ENCODE results near the gene TRIM2.

The TRIM2 gene

DNA sequence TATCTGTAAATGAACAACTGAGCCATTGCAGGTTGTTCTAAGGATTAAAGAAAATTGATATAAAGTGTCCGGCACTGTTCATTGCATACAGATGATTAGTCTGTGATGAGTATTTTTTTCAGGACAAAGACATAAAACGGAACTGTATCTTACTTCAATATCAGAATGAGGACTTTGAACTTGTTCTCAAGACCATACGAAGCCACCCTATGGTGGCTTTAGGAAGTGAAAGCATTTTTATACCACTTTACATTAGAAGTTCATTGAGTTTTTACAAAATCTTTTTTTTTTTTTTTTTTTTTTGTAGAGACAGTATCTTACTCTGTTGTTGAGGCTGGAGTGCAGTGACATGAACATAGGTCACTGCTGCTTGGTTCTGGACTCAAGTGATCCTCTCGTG, 45.2 kb upstream of the TRIM2 start:
- H3K9me3 ChIP-seq (replicated peaks in 1 of 2; ENCODE audit: control insufficient read depth in 2 of 2, insufficient read depth in 1 of 2, low read depth in 1 of 2, low read length in 2 of 2) = peaks cover 0 to 3% of the 10 kb centered on the region in 2 donors
- H2BK120ac ChIP-seq (ENCODE audit: low read depth, low read length) = no peak overlapping the region
- H3K36me3 ChIP-seq (replicated peaks in 1 of 2; ENCODE audit: control insufficient read depth in 2 of 2, insufficient read depth in 2 of 2, low read length in 2 of 2) = no peaks in the 10 kb centered on the region
- no peak overlapping the region for H4K91ac ChIP-seq (ENCODE audit: low read depth, low read length, poor library complexity)
- no peak overlapping the region for H3K18ac ChIP-seq (ENCODE audit: low read length)
- no peak overlapping the region for H2AK5ac ChIP-seq (ENCODE audit: low read depth, low read length)
- peaks cover 3 to 7% of the 10 kb centered on the region in 2 donors for H3K4me1 ChIP-seq (ENCODE audit: control insufficient read depth in 2 of 2, insufficient read depth in 1 of 2, low read depth in 1 of 2, low read length in 2 of 2)
- WGBS, 2 donors (ENCODE audit: extremely low coverage in 2 of 2, insufficient read length in 2 of 2, insufficient replicate concordance in 1 of 2) = no CpG with 5 or more reads among the region's 4 CpGs
- no peak overlapping the region for H2BK5ac ChIP-seq (ENCODE audit: low read length)
- no peak overlapping the region for H4K8ac ChIP-seq (ENCODE audit: low read depth, low read length)
- no peaks in the 10 kb centered on the region for H3K79me1 ChIP-seq (ENCODE audit: low read depth, low read length)
- no peak overlapping the region for H3K4ac ChIP-seq (ENCODE audit: low read length)
- no peak overlapping the region for H2BK12ac ChIP-seq (ENCODE audit: low read length)
- DNase-seq (ENCODE audit: low spot score) = no peak
- no peak overlapping the region for H2BK15ac ChIP-seq (ENCODE audit: low read length)
- H3K27ac ChIP-seq (replicated peaks; ENCODE audit: low read length) = no peak overlapping the region
- no peak overlapping the region for H3K23ac ChIP-seq (ENCODE audit: low read depth, low read length, poor library complexity)
- no peak overlapping the region for H3K14ac ChIP-seq (ENCODE audit: low read length)
- H3K9ac ChIP-seq (ENCODE audit: low read depth, low read length, poor library complexity) = no peak overlapping the region
- no peak overlapping the region for H3K4me2 ChIP-seq (ENCODE audit: insufficient read depth, low read length, poor library complexity, severe bottlenecking)
- no peak overlapping the region for H2AFZ ChIP-seq (ENCODE audit: low read length)
- no peak overlapping the region for H3K4me3 ChIP-seq (ENCODE audit: low read length in 2 of 2)
- peaks cover 0 to 16% (median 0%) of the 10 kb centered on the region in 3 experiments for H3K27me3 ChIP-seq (ENCODE audit: control insufficient read depth in 3 of 3, insufficient read depth in 3 of 3, low read depth in 1 of 3, low read length in 3 of 3)

DNA sequence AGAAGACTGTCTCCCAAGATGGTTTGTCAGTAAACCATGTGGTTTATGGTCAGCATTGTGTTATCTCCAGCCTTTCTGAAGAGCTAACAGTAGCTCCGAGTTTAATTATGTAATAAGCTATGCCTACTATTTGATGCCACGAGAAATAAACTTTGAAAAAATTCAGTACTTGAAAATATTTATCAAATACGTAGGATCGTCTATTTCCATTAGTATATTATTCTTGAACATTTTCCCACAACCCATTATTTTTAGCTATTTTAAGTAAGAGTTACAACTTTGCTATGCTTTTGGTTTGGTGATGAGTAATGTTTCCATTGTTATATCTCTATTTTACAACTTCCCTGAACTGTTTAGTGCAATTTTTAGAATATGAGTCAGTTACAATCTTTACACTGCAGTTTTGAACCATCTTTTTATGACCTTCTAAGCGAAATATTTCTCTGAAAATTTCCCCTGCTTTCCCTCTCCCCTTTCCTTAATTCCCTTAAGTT, 44.5 kb upstream of the TRIM2 start:
- Histone ChIP-seq H4K8ac (ENCODE audit: low read depth, low read length) (no peak overlapping the region), H3K4me3 (ENCODE audit: low read length in 2 of 2) (no peak overlapping the region), H2BK15ac (ENCODE audit: low read length) (no peak overlapping the region), H2BK120ac (ENCODE audit: low read depth, low read length) (no peak overlapping the region), H3K9me3 (replicated peaks in 1 of 2; ENCODE audit: control insufficient read depth in 2 of 2, insufficient read depth in 1 of 2, low read depth in 1 of 2, low read length in 2 of 2) (peaks cover 0 to 9% of the 10 kb centered on the region in 2 donors), H3K4me1 (ENCODE audit: control insufficient read depth in 2 of 2, insufficient read depth in 1 of 2, low read depth in 1 of 2, low read length in 2 of 2) (peaks cover 2 to 3% of the 10 kb centered on the region in 2 donors), H2BK5ac (ENCODE audit: low read length) (no peak overlapping the region), H3K4ac (ENCODE audit: low read length) (no peak overlapping the region), H3K36me3 (replicated peaks in 1 of 2; ENCODE audit: control insufficient read depth in 2 of 2, insufficient read depth in 2 of 2, low read length in 2 of 2) (no peaks in the 10 kb centered on the region), H2AK5ac (ENCODE audit: low read depth, low read length) (no peak overlapping the region), H3K9ac (ENCODE audit: low read depth, low read length, poor library complexity) (no peak overlapping the region), H2AFZ (ENCODE audit: low read length) (no peak overlapping the region), H3K27me3 (ENCODE audit: control insufficient read depth in 3 of 3, insufficient read depth in 3 of 3, low read depth in 1 of 3, low read length in 3 of 3) (peaks cover 0 to 9% (median 0%) of the 10 kb centered on the region in 3 experiments), H4K91ac (ENCODE audit: low read depth, low read length, poor library complexity) (no peak overlapping the region), H3K14ac (ENCODE audit: low read length) (no peak overlapping the region), H3K18ac (ENCODE audit: low read length) (no peak overlapping the region), H3K4me2 (ENCODE audit: insufficient read depth, low read length, poor library complexity, severe bottlenecking) (no peak overlapping the region), H3K79me1 (ENCODE audit: low read depth, low read length) (no peaks in the 10 kb centered on the region), H2BK12ac (ENCODE audit: low read length) (no peak overlapping the region), H3K23ac (ENCODE audit: low read depth, low read length, poor library complexity) (no peak overlapping the region), H3K27ac (replicated peaks; ENCODE audit: low read length) (no peak overlapping the region)
- no peak for DNase-seq (ENCODE audit: low spot score)
- no CpG with 5 or more reads among the region's 5 CpGs for WGBS, 2 donors (ENCODE audit: extremely low coverage in 2 of 2, insufficient read length in 2 of 2, insufficient replicate concordance in 1 of 2)

DNA sequence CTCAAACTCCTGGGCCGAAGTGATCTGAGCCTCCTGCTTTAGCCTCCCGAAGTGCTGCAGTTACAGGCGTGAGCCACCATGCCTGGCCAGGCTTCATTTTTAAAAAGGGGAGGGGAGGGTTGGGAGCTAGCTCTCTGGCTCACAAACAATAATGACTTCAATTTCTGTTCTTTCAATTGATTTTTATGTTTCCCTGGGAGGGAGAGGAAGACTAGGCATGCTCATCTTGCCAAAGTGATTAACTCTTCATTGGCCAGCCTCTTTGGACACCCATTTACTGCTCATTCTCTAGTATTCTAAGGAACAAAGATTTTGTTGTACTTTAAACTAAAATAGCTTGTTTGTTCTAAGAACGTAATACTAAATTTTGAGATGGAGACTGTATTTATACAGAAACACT, 43.4 kb upstream of the TRIM2 start:
- no CpG with 5 or more reads among the region's 4 CpGs for WGBS, 2 donors (ENCODE audit: extremely low coverage in 2 of 2, insufficient read length in 2 of 2, insufficient replicate concordance in 1 of 2)
- no peak overlapping the region for H2BK120ac ChIP-seq (ENCODE audit: low read depth, low read length)
- no peak overlapping the region for H4K91ac ChIP-seq (ENCODE audit: low read depth, low read length, poor library complexity)
- no peak overlapping the region for H3K4me2 ChIP-seq (ENCODE audit: insufficient read depth, low read length, poor library complexity, severe bottlenecking)
- H3K4me1 ChIP-seq (ENCODE audit: control insufficient read depth in 2 of 2, insufficient read depth in 1 of 2, low read depth in 1 of 2, low read length in 2 of 2) = peaks cover 2 to 3% of the 10 kb centered on the region in 2 donors
- no peak overlapping the region for H3K14ac ChIP-seq (ENCODE audit: low read length)
- H2BK12ac ChIP-seq (ENCODE audit: low read length) = no peak overlapping the region
- H2BK15ac ChIP-seq (ENCODE audit: low read length) = no peak overlapping the region
- DNase-seq (ENCODE audit: low spot score) = no peak
- no peak overlapping the region for H3K4ac ChIP-seq (ENCODE audit: low read length)
- H3K9ac ChIP-seq (ENCODE audit: low read depth, low read length, poor library complexity) = no peak overlapping the region
- no peak overlapping the region for H2AFZ ChIP-seq (ENCODE audit: low read length)
- no peak overlapping the region for H4K8ac ChIP-seq (ENCODE audit: low read depth, low read length)
- no peak overlapping the region for H3K4me3 ChIP-seq (ENCODE audit: low read length in 2 of 2)
- no peaks in the 10 kb centered on the region for H3K79me1 ChIP-seq (ENCODE audit: low read depth, low read length)
- H2AK5ac ChIP-seq (ENCODE audit: low read depth, low read length) = no peak overlapping the region
- peaks cover 0 to 4% (median 0%) of the 10 kb centered on the region in 3 experiments for H3K27me3 ChIP-seq (ENCODE audit: control insufficient read depth in 3 of 3, insufficient read depth in 3 of 3, low read depth in 1 of 3, low read length in 3 of 3)
- peaks cover 0 to 10% of the 10 kb centered on the region in 2 donors for H3K9me3 ChIP-seq (replicated peaks in 1 of 2; ENCODE audit: control insufficient read depth in 2 of 2, insufficient read depth in 1 of 2, low read depth in 1 of 2, low read length in 2 of 2)
- H3K36me3 ChIP-seq (replicated peaks in 1 of 2; ENCODE audit: control insufficient read depth in 2 of 2, insufficient read depth in 2 of 2, low read length in 2 of 2) = no peaks in the 10 kb centered on the region
- no peak overlapping the region for H3K23ac ChIP-seq (ENCODE audit: low read depth, low read length, poor library complexity)
- H3K18ac ChIP-seq (ENCODE audit: low read length) = no peak overlapping the region
- no peak overlapping the region for H2BK5ac ChIP-seq (ENCODE audit: low read length)
- no peak overlapping the region for H3K27ac ChIP-seq (replicated peaks; ENCODE audit: low read length)

DNA sequence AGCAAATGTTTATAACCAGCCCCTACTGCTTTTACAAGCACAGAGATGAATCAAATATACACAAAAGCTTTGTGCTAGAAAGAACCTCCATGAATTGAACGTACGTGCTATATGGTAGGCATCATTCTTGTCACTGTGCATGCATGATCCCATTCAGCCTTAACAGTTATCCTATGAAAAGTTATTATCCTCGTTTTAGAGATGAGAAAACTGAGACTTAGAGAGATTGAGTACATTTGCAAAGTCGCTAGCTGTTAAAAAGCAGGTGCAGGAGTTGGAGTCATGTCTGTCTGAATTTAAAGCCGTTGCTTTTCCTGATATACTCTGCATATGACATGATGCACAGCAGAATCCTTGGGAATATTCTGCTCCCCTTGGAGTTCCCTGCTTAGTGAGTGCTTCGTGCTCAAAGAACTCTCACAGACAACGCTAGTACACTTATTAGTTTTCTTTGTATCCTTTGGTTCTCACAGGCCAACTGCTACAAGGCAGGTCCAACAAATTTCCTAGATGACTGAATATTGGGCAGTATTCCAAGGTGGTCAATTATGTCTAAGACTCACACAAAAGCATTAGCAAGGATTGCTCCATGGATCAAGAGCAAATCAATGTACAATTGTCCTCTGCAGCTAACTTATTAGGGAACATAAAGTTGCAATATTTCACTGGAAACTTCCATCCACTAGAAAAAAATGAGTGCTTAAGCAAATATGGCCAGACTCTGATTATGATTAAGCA, 42.8 kb upstream of the TRIM2 start:
- H3K4ac ChIP-seq (ENCODE audit: low read length) = no peak overlapping the region
- no peak overlapping the region for H3K23ac ChIP-seq (ENCODE audit: low read depth, low read length, poor library complexity)
- no peaks in the 10 kb centered on the region for H3K79me1 ChIP-seq (ENCODE audit: low read depth, low read length)
- DNase-seq (ENCODE audit: low spot score) = no peak
- H3K36me3 ChIP-seq (replicated peaks in 1 of 2; ENCODE audit: control insufficient read depth in 2 of 2, insufficient read depth in 2 of 2, low read length in 2 of 2) = no peaks in the 10 kb centered on the region
- no peak overlapping the region for H2AFZ ChIP-seq (ENCODE audit: low read length)
- H3K18ac ChIP-seq (ENCODE audit: low read length) = no peak overlapping the region
- H2BK15ac ChIP-seq (ENCODE audit: low read length) = no peak overlapping the region
- no peak overlapping the region for H4K91ac ChIP-seq (ENCODE audit: low read depth, low read length, poor library complexity)
- H3K9me3 ChIP-seq (replicated peaks in 1 of 2; ENCODE audit: control insufficient read depth in 2 of 2, insufficient read depth in 1 of 2, low read depth in 1 of 2, low read length in 2 of 2) = peaks cover 0 to 10% of the 10 kb centered on the region in 2 donors
- H2BK120ac ChIP-seq (ENCODE audit: low read depth, low read length) = no peak overlapping the region
- no peak overlapping the region for H3K14ac ChIP-seq (ENCODE audit: low read length)
- no CpG with 5 or more reads among the region's 7 CpGs for WGBS, 2 donors (ENCODE audit: extremely low coverage in 2 of 2, insufficient read length in 2 of 2, insufficient replicate concordance in 1 of 2)
- H3K4me2 ChIP-seq (ENCODE audit: insufficient read depth, low read length, poor library complexity, severe bottlenecking) = no peak overlapping the region
- H3K4me1 ChIP-seq (ENCODE audit: control insufficient read depth in 2 of 2, insufficient read depth in 1 of 2, low read depth in 1 of 2, low read length in 2 of 2) = peaks cover 2% of the 10 kb centered on the region in 2 donors
- no peak overlapping the region for H2AK5ac ChIP-seq (ENCODE audit: low read depth, low read length)
- no peak overlapping the region for H2BK12ac ChIP-seq (ENCODE audit: low read length)
- no peak overlapping the region for H3K9ac ChIP-seq (ENCODE audit: low read depth, low read length, poor library complexity)
- H2BK5ac ChIP-seq (ENCODE audit: low read length) = no peak overlapping the region
- H3K27me3 ChIP-seq (ENCODE audit: control insufficient read depth in 3 of 3, insufficient read depth in 3 of 3, low read depth in 1 of 3, low read length in 3 of 3) = peaks cover 0 to 2% (median 0%) of the 10 kb centered on the region in 3 experiments
- H3K27ac ChIP-seq (replicated peaks; ENCODE audit: low read length) = no peak overlapping the region
- H3K4me3 ChIP-seq (ENCODE audit: low read length in 2 of 2) = no peak overlapping the region
- H4K8ac ChIP-seq (ENCODE audit: low read depth, low read length) = no peak overlapping the region
